ENCODE data around the gene KDELR3. TPM values are rescaled to one million over a fixed set of nuclear protein-coding genes. Genes with fewer than 3 reads are reported as not detected.

KDELR3 gene
- total and polyA plus RNA-seq, 7 donors = 0.53 to 1.9 (median 0.95) TPM

DNA sequence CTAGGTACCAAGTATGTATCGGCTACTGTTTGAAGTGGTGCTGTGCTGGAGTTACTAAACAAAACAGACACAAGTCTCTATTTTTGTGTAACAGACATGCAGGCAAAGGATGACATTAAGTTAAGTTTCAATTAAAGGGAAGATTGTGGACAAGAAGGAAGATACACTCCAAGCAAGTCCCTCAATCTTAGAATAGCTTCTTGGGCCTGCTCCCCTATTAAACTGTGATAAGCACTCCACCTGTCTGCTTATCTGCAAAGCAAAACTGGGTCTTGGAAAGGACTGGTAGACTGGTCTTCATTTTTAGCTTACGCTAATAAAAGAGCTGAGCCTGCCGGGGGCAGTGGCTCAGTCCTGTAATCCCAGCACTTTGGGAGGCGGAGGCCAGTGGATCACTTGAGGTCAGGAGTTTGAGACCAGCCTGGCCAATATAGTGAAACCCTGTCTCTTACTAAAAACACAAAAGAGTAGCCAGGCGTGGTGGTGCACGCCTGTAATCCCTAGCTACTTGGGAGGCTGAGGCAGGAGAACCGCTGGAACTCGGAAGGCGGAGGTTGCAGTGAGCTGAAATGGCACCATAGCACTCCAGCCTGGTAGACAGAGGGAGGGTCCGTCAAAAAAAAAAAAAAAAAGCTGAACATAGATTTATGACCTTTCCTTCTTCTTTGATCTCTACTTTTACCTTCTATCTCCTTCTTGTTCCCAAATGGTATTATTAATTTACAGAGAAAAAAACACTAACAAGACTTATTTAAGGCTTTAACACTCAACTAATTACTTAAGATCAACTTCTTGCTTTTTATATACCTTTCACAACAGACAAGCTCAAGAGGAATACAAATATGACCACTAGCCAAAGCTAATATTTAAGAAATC is 34.1 kb downstream of the KDELR3 start:
- H3K36me3 ChIP-seq (ENCODE audit: insufficient read depth in 1 of 2, low read depth in 1 of 2) = peaks cover 8 to 71% of the 10 kb centered on the region in 2 donors

DNA sequence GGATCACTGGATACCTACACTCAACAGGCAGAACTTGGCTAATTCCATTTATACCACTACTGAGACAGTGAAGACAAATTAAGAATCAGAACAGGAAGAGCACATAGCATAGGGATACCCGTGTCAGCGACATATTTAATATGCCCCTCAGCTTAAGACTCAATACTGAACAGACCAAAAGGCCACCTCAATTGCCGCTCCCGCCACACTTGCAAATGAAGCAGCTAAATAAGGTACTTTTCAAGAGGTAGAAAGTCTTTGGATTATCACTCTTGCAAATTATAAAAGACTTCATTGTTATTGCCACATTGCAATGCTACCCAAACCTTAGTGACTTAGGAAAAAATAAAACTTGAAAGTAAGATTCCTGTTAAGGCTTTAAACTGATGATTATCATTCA is 35.1 kb downstream of the KDELR3 start:
- Histone ChIP-seq H3K9me3 (no peaks in the 10 kb centered on the region), H3K36me3 (ENCODE audit: insufficient read depth in 1 of 2, low read depth in 1 of 2) (peaks cover 5 to 61% of the 10 kb centered on the region in 2 donors), H3K27me3 (ENCODE audit: insufficient read depth in 3 of 3, low read length in 2 of 3) (no peaks in the 10 kb centered on the region), H3K27ac (peak overlapping the region; percentile 100), H3K4me3 (peak overlapping the region; percentile 87), H3K4me1 (peaks cover 50% of the 10 kb centered on the region)
- TF ChIP-seq, protein P1, sequence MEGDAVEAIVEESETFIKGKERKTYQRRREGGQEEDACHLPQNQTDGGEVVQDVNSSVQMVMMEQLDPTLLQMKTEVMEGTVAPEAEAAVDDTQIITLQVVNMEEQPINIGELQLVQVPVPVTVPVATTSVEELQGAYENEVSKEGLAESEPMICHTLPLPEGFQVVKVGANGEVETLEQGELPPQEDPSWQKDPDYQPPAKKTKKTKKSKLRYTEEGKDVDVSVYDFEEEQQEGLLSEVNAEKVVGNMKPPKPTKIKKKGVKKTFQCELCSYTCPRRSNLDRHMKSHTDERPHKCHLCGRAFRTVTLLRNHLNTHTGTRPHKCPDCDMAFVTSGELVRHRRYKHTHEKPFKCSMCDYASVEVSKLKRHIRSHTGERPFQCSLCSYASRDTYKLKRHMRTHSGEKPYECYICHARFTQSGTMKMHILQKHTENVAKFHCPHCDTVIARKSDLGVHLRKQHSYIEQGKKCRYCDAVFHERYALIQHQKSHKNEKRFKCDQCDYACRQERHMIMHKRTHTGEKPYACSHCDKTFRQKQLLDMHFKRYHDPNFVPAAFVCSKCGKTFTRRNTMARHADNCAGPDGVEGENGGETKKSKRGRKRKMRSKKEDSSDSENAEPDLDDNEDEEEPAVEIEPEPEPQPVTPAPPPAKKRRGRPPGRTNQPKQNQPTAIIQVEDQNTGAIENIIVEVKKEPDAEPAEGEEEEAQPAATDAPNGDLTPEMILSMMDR (IDR thresholded peaks at IDR 0.05) = no peak
- DNase-seq = no peak
- intact Hi-C loops (cut with DNase I) = loop anchor here in 1 of 2 donors (10.0 kb wide), 2 partner anchors 108 to 182 kb away; partner anchors contain the start of gene TOMM22
- no peak for ATAC-seq
- WGBS, 3 donors = 35 to 39% (median 37%) methylated on average over 4 of the region's 4 CpGs

More for the DNA sequence above, 34.1 kb downstream of the KDELR3 start:
- peaks cover 46% of the 10 kb centered on the region for H3K4me1 ChIP-seq
- TF ChIP-seq, protein P1 (IDR thresholded peaks at IDR 0.05) = no peak
- intact Hi-C loops (cut with DNase I) = loop anchor here in 1 of 2 donors (10.0 kb wide), 2 partner anchors 107 to 183 kb away; partner anchors contain the start of gene TOMM22
- H3K4me3 ChIP-seq = peak overlapping the region; percentile 87
- peak overlapping the region; percentile 100 for H3K27ac ChIP-seq
- ATAC-seq (no peak), DNase-seq (no peak)
- H3K9me3 ChIP-seq = no peaks in the 10 kb centered on the region
- H3K27me3 ChIP-seq (ENCODE audit: insufficient read depth in 3 of 3, low read length in 2 of 3) = no peaks in the 10 kb centered on the region
- WGBS, 3 donors = 53 to 74% (median 64%) methylated on average over 10 of the region's 10 CpGs

DNA sequence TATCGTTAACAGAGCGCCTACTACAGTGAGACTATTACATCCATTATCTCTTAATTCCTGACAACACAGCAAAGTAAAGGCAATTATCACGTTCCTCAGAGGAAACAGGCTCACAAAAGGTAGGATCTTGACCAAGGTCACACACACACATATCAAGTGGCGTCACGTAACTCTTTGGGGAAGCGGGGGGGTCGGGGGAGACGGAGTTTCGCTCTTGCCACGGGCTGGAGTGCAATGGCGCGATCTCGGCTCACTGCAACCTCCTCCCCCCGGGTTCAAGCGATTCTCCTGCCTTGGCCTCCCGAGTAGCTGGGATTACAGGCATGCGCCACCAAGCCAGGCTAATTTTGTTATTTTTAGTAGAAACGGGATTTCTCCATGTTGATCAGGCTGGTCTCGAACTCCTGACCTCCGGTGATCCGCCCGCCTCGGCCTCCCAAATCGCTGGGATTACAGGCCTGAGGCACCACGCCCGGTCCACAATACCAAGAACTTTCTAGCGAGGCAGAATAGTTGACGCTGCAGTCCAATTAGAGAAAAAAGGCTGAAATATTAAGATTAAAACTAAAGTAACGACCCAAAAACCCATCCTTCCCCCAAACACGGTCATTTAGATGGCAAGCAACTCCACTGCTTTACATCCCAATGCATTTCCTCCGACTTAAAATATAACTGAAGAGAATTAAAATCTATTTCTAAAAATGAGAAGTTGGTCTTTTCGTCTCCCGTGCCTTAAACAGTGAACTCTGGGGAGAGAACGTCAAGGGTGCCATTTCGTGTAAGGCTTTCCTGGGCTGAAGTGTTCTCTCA is 37.0 kb downstream of the KDELR3 start:
- Histone ChIP-seq H3K27ac (peak overlapping the region; percentile 100), H3K27me3 (ENCODE audit: insufficient read depth in 3 of 3, low read length in 2 of 3) (no peaks in the 10 kb centered on the region), H3K4me1 (peaks cover 46% of the 10 kb centered on the region), H3K36me3 (ENCODE audit: insufficient read depth in 1 of 2, low read depth in 1 of 2) (peaks cover 0 to 42% of the 10 kb centered on the region in 2 donors), H3K4me3 (peak overlapping the region; percentile 87), H3K9me3 (no peaks in the 10 kb centered on the region)
- TF ChIP-seq, protein P1 (IDR thresholded peaks at IDR 0.05) = no peak
- ATAC-seq = peak in 3 of 4 donors; percentile 18 to 35 (median 23)
- DNase-seq = peak; percentile 60 to 69
- WGBS, 3 donors = 1 to 2% (median 1%) methylated on average over 34 to 35 of the region's 35 CpGs
- intact Hi-C loops (cut with DNase I) = loop anchor here (5.0 to 10.0 kb wide), 4 partner anchors 62 to 180 kb away; partner anchors contain the start of genes DMC1 (in 1 of the 2) and TOMM22 (in 1 of the 2)

DNA sequence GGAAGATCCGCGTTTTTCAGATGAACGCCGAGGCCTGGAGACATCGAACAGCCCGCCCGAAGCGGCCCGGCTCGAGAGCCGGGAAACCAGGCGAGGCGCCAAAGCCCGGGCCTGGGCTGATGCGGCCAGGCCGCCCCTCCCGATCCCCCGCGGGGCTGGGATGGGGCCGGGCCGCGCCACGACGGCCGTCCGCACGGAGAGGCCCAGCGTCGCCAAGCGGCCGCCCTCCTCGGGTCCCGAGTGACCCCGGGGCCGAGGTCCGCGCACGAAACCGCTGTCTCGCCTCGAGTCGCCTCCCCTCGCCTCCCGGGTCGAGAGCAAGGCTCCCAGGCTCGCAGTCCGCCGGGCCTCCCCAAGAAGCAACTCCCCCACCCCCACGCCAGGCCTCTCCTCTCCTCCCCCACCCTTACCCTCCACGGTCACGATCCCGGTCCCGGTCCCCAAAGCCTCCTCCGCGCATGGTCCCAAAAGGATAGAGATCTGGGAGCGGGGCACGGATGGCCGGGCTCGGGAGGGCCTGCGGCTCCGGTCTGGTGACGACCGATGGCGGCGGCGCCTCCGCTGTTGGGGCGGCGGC is 37.7 kb downstream of the KDELR3 start:
- DNase-seq (peak; percentile 86 to 91), ATAC-seq (peak; percentile 73 to 81 (median 80))
- Histone ChIP-seq H3K9me3 (no peaks in the 10 kb centered on the region), H3K36me3 (ENCODE audit: insufficient read depth in 1 of 2, low read depth in 1 of 2) (peaks cover 0 to 36% of the 10 kb centered on the region in 2 donors), H3K27me3 (ENCODE audit: insufficient read depth in 3 of 3, low read length in 2 of 3) (no peaks in the 10 kb centered on the region), H3K27ac (peak overlapping the region; percentile 100), H3K4me1 (peaks cover 42% of the 10 kb centered on the region), H3K4me3 (peak overlapping the region; percentile 87)
- intact Hi-C loops (cut with DNase I) = loop anchor here (5.0 to 10.0 kb wide), 4 partner anchors 62 to 179 kb away; partner anchors contain the start of genes DMC1 (in 1 of the 2) and TOMM22 (in 1 of the 2)
- TF ChIP-seq, protein P1 (IDR thresholded peaks at IDR 0.05) = no peak
- 0 to 1% (median 0%) methylated on average over 27 to 69 of the region's 69 CpGs for WGBS, 3 donors

Measured in psoas muscle (tissue), 8 donors.